Measurements from ENCODE around the gene ATAD1.
"Not testable (repeated sequence)": the region's sequence is repeated elsewhere in the genome, so short reads cannot be mapped to it uniquely, and the experiment has no call there.

The ATAD1 gene

DNA sequence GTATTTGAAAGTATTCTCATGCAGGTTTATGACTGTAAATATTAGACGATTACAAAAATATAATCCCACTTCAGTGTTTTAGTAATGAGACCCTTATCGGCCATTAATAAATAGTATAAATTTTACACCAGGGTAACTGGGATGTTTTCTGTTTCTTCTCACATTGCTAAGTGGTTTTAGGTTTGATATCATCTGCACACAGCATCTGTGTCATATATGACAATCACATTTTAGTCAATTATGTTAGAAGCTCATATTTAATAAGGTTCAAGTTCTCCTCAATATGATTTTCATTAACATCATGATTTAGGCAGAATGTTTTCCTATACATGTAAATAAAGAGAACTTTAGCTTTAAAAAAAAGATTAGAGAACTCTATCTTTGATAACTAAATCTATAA is 66.8 kb downstream of the ATAD1 start:
- no peak for DNase-seq

- no peak for DNase-seq
Measured at GRCh38 chr10:87750817-87751216, 67.2 kb downstream of the ATAD1 start.

DNA sequence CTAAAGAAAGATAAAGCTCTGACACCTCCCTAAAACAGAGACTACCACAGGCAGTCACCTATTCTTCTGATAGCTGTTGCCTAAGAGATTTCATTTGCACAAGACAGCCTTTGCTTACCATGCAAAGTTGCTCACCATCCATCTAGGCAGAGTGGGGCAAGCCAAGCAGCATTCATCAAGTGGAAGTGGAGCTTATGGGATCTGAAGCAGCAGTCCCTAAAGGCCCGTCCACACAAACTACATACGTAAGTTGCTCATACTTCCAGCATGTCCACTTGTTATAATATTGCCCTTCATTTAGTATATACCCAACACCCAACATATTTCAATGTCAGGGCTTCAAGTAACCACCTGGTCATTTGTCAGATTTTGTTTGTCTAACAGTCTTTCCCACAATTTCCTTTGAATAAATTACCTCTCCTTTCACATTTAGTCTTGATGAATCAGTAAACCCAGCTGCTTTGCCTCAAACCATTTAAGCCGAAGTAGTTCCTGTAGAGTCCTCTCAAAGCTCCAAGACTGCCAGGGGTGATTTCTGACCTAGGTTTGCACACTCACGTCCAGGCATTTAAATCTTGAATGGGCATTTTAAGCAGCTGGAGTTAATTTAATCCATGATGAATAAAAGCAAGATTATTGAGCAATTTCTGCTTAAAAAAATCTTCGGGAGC is 67.9 kb downstream of the ATAD1 start:
- no peak for DNase-seq

DNA sequence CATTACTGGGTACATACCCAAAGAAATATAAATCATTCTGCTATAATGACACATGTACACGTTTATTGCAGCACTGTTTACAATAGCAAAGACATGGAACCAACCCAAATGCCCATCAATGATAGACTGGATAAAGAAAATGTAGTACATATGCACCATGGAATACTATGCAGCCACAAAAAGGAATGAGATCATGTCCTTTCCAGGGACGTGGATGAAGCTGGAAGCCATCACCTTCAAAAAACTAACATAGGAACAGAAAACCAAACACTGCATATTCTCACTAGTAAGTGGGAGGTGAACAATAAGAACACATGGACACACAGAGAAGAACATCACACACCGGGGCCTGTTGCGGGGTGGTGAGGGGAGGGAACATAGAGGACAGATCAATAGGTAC is 69.8 kb downstream of the ATAD1 start:
- DNase-seq, result not testable (repeated sequence)

- no peak for DNase-seq
Measured at GRCh38 chr10:87746911-87747310, 71.1 kb downstream of the ATAD1 start.

GRCh38 chr10:87744606-87745005 is 73.4 kb downstream of the ATAD1 start:
- DNase-seq, result no peak

GRCh38 chr10:87742992-87743610 is 74.9 kb downstream of the ATAD1 start:
- DNase-seq, result not testable (repeated sequence)

DNA sequence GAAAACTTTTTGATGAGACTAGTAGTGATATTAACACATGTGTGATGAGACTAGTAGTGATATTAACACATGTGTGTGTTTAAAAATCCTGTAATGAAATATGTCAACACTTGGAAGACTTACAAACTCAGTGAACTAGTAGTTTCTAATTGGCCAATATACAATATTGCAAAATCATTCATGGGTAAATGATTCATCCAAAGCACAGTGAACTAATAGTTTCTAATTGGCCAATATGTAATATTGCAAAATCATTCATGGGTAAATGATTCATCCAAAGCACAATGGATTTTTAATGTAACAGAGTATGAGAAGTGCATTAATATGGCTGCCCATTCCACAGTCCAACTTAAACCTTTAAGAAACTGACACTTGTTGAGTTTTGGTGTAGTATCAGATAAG is 77.8 kb downstream of the ATAD1 start:
- DNase-seq, result no peak

GRCh38 chr10:87739703-87740102 is 78.3 kb downstream of the ATAD1 start:
- no peak for DNase-seq

GRCh38 chr10:87738253-87738652 is 79.8 kb downstream of the ATAD1 start:
- DNase-seq, result not testable (repeated sequence)

GRCh38 chr10:87734987-87735827 is 82.8 kb downstream of the ATAD1 start:
- peak in 1 of 2 donors; percentile 13 for DNase-seq

- no peak for DNase-seq
Measured at GRCh38 chr10:87733081-87733480, 84.9 kb downstream of the ATAD1 start.

- DNase-seq, result no peak
Measured at GRCh38 chr10:87729940-87730339, 88.1 kb downstream of the ATAD1 start.

DNA sequence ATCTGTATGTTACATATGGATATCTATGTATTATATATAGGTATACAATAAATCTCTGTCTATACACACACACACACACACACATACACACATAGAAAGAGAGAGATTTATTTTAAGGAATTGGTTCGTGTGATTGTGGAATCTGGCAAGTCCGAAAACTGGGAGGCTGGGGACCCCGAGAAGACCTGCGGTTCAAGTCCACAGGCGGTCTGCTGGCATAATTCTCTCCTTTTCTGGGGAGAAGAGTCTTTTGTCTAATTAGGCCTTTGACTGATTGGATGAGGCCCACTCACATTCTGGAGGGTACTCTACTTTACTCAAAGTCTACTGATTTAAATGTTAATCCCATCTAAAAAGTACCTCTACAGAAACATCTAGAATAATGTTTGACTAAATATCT is 93.2 kb downstream of the ATAD1 start:
- DNase-seq, result no peak

GRCh38 chr10:87723500-87723899 is 94.5 kb downstream of the ATAD1 start:
- DNase-seq, result no peak

GRCh38 chr10:87722716-87723115 is 95.3 kb downstream of the ATAD1 start:
- DNase-seq, result no peak

- no peak for DNase-seq
Measured at GRCh38 chr10:87721781-87722180, 96.2 kb downstream of the ATAD1 start.

DNA sequence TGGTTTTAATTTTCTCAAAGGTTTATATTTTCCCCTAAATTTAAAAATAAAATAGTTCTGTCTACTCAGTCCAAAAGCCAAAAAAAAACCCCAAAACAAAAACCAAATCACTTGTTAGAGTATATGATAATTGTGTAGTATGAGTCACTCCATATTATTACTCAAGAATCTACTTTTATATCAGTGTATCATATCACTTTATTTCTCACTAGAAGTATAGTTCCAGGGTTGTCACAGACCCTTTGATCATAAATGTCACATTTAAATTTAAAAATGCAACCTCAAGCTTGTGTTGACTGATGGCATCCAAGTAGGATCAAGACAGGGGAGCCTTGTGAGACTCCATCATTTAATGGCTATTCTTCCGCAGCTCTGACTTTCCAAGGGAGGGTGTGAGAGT is 97.4 kb downstream of the ATAD1 start:
- DNase-seq, result no peak

GRCh38 chr10:87716348-87716670 is 101.7 kb downstream of the ATAD1 start:
- no peak for DNase-seq

DNA sequence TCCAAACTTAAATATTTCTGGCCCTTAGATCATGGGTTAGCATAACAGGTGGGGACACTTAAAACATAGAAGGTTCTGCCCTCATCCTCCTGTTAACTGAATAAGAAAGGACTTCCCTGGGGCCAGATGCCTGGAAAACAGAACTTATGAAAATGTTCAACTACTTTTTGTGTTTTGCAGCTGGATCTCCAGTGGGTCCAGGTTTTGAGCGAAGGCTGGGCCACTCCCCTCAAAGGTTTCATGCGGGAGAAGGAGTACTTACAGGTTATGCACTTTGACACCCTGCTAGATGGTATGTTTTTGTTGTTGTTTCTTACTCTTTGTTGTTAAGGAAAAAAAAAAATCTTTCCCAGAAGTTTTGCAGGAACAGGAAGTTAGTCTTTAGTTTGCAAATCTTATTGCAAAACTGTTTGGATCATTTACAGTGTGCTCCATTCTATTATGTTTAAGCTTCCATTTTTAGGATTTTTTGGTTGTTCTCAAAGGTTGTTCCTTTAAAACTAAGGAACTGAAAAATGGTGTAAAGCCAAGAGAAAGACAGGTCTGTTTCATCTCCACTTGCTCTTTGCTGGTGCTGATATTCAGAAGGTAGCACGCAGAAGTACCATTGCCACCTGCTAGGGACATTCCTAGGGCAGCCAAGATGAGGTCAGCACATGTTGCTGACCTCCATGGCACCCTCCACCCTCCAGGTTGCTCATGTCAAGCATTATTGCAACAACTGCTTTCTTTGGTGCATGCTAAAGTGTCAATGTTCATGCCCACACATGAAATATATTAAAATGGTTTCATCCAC is 102.3 kb downstream of the ATAD1 start:
- DNase-seq, result no peak

GRCh38 chr10:87713707-87714106 is 104.3 kb downstream of the ATAD1 start:
- no peak for DNase-seq

DNA sequence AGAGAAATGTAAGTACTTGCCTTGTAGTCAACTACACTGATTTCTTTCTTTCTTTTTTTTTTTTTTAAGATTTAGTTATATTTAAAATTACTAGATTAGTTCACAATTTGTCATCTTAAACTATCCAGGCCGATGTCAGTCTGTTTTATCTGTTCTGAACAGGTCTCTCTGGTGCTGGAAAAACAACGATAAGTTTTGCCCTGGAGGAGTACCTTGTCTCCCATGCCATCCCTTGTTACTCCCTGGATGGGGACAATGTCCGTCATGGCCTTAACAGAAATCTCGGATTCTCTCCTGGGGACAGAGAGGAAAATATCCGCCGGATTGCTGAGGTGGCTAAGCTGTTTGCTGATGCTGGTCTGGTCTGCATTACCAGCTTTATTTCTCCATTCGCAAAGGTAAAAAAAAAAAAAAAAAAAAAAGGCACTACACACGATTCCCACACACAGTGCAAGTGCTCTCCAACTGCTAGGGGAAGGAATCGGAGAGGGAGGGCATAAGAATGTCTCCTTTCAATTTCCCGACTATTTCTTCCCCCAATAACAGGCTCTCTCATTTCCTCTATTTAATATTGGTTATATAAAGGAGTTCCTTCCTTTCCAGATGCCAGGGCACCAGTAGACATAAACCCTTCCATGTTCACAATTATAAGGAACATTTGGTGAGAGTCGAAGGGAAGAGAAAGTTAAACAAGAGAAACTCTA is 105.0 kb downstream of the ATAD1 start:
- no peak for DNase-seq

DNA sequence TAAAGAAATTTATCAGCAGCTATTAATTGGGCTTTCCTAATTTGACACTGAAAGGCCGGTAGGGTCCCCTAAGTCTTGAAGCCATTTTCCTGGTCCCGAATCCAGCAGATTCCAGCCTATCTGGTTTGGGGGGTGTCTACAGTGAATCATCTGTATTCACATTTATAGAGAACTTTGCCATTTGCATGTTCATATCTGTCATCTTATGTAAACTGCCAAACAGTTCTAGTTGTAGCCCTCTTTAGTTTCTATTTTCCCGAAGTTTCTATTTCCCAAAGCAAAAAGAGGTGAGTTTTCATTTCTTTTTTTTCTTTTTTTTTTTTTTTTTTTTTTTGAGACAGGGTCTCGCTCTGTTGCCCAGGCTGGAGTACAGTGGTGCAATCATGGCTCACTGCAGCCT is 110.8 kb downstream of the ATAD1 start:
- DNase-seq, result no peak
